Subcutaneous adipose tissue (tissue), 4 donors: ENCODE measurements around the gene SCUBE1. TPM values are rescaled to one million over a fixed set of nuclear protein-coding genes. Genes with fewer than 3 reads are reported as not detected.

Source experiments
- total RNA-seq, 4 donors: library from RNA; depleted of rRNA; stranded (reverse); fragments of >200 nt; gene quantifications; one replicate each; pipeline ENCODE4 v1.1.0, GENCODE V29; 2016
- TF ChIP-seq, protein P1 (sequence below): fragments of 450-650 bp; IDR thresholded peaks from one replicate; pipeline ENCODE4 v1.5.1; 2016; ENCODE audit warnings: low read depth, mild to moderate bottlenecking, control low read depth, antibody characterized with exemption, moderate library complexity

Gene SCUBE1
- total RNA-seq, 4 donors from 2014 or later = 0.66 to 4.6 (median 1.7) TPM

DNA sequence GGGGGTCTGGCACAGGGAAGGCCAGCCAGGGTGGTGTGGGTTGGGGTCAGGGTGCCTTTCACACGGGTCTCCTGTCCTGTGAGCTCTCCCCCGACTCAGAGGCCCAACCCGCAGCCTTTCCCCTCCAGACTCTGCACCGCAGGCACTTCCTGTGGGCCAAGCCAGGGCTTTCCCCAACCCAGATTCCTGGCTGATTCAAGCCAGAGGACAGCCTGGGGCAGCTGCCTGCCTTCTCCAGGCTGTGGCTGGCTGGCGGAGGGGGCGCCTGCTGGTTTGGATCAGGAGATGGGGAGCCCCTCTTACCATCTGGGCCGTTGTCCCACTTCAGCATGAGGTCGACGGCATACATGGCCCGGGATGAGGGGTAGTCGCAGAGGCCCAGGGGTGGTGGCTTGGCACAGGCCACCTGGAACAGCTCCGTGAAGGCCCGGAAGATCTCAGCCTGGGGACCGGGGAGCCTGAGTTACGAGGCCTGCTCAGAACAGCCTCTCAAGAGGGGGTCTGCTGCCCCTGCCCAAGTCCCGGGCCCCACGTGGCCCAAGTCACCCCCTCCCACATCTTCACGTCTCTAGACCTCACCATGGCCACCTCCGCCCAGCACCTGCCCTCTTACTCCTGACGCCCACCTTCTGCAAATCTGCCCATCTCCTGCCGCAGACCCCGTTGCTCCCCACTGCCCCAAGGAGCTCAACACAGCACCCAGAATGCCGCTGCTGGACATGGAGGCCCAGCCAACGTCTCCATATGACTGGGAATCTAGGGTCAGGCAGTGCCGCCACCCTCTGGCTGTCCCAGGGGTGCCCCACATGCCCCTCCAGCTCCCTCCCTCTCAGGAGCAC, 174.5 kb downstream of the SCUBE1 start:
- TF ChIP-seq, protein P1, sequence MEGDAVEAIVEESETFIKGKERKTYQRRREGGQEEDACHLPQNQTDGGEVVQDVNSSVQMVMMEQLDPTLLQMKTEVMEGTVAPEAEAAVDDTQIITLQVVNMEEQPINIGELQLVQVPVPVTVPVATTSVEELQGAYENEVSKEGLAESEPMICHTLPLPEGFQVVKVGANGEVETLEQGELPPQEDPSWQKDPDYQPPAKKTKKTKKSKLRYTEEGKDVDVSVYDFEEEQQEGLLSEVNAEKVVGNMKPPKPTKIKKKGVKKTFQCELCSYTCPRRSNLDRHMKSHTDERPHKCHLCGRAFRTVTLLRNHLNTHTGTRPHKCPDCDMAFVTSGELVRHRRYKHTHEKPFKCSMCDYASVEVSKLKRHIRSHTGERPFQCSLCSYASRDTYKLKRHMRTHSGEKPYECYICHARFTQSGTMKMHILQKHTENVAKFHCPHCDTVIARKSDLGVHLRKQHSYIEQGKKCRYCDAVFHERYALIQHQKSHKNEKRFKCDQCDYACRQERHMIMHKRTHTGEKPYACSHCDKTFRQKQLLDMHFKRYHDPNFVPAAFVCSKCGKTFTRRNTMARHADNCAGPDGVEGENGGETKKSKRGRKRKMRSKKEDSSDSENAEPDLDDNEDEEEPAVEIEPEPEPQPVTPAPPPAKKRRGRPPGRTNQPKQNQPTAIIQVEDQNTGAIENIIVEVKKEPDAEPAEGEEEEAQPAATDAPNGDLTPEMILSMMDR = no peak

DNA sequence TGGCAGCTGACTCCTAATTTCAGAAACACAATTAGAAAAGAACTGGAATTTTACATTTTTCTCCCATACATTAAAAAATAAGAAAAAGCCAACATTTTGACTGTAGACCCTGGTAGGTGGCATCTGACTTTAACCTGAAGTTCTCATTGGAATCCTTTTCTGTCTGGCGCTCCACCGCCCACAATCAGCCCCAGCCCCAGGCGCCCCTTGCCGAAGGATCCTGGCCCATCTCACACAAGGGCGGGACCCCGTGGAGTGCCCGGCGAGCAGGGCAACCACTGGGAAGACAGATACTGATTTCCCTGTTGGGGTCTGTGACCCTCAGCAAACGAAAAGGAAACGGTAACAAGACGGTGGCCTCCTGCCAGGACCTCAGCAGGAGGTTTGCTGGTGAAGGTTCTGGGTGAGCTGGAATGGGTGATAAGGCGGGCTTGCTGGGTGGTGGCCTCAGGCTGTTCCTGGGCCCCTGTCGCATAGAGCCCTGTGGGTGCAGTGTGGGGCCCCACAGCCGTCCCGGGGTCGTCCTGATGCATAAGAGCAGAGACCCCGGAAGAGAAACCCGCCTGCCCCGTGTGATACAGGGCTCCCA, 176.1 kb downstream of the SCUBE1 start:
- TF ChIP-seq, protein P1 = no peak

DNA sequence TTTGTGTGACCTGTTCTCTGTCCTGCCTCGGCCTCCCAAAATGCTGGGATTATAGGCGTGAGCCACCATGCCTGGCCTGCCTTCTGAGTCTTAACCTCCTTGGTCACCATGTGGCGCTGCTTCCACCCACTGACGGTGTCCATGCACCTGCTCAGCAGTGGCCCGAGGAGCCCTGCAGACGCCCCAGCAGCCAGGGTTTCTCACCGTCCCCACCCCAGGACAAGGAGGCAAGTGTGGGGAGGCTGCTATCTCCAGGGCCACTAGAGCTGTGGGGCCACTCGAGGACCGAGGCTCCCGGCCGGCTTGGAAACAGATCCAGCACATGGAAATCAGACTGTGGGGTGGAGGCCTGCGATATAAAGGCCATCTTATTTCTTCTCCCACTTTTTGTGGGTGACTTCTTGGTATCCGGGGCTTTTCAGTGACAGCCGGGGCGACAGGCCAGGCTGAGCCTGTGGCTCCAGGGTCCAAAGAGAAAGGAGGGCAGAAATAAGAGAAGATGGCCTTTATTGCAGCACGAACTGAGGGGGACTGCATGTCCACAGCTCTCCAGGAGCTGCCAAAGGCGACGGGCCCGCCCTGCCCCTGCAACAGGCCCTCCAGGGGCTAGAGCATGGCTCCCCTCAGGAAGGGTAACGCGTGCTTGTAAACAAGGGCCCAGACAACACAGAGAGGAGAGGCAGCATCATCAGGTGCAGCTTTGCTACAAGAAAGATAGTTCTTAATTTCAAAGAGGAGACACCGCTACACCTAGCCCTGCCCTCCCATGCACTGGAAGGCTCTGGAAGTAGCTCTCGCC, 176.8 kb downstream of the SCUBE1 start:
- TF ChIP-seq, protein P1 = no peak

DNA sequence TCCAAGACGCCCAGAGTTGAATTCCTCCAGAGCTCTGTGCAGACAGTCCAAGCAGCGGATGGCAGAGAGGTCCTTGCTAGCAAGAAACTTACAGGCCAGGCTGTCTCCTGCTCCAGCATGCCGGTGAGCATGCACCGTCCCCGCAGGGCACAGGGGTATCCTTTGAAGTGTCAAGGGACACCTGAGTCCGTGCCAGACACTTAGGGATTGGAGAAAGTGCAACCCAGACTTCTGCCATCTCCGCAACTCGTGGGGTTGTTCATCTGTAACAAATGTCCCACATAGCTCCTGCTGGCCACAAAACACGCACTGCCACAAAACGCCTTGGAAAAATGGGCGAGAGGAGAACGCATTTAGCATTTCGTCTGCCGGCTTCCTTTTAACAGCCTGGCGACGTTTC, 178.5 kb downstream of the SCUBE1 start:
- TF ChIP-seq, protein P1 = no peak

DNA sequence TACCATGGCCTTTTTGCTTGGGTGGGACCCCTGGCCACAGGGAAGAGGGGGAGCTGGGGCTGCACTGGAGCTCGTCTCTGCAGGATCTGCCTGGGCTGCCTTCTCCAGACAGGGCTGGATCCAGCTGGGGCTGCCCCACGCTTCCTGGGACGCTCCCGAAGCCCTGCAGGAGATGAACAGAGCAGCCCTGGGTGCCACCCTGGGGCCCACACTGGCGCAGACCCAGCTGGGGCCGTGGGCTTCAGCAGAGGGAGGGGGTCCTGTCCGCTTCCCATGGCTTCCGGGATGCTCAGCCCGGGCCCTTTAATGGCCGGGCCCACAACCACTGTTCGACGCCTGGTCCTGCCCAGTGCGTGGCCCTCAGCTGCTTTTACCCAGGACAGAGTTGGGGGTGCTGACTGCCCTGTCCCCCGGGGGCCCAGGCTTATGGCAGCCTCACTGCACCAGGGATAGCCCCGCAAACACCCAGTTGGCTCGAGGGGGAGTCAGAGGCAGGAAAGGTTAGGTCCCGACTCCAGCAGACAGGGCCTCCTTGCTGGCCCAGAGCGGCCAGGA, 179.9 kb downstream of the SCUBE1 start:
- TF ChIP-seq, protein P1 = no peak

DNA sequence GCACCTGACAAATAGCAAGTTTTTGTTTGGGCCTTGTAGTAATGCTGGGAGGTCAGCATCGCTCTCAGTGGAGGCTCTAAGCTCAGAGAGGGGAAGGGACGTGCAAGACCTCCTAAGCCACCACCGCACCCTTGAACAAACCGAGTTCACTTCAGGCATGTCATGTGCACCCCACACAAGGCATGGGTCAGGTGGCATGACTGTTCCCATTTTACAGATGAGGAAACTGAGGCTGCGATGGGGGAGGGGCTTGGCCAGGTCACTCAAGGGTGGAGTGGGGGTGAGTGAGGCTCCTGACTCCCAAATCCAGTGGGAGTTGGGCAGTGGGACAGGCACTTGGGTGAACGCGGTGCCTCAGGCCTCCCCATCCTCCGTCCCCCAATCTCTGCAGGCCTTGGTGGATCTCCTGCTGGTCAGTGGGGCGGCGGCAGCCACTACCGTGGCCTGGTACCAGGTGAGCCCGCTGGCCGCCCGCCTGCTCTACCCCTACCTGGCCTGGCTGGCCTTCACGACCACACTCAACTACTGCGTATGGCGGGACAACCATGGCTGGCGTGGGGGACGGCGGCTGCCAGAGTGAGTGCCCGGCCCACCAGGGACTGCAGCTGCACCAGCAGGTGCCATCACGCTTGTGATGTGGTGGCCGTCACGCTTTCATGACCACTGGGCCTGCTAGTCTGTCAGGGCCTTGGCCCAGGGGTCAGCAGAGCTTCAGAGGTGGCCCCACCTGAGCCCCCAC, 180.6 kb downstream of the SCUBE1 start:
- TF ChIP-seq, protein P1 = no peak
